IPS DF 6.9 (cell line): ENCODE measurements around the gene TSNAX.

Source experiments
- DNase-seq: peaks from one replicate; pipeline ENCODE4 v3.0.0-alpha.2; 2013; ENCODE audit warnings: low read depth, low spot score
- H3K27ac ChIP-seq: one replicate; pipeline ENCODE4 v1.5.1; 2013; ENCODE audit warnings: low read length, control low read depth
- H3K27me3 ChIP-seq: 2 replicates; pipeline ENCODE4 v1.6.1; 2013; ENCODE audit warnings: mild to moderate bottlenecking, low read length; ENCODE audit not compliant: control insufficient read depth, insufficient read depth
- H3K36me3 ChIP-seq: 2 replicates; pipeline ENCODE4 v1.6.1; 2013; ENCODE audit warnings: low read length; ENCODE audit not compliant: control insufficient read depth, insufficient read depth
- H3K4me1 ChIP-seq: 2 replicates; pipeline ENCODE4 v1.6.1; 2013; ENCODE audit warnings: low read length; ENCODE audit not compliant: control insufficient read depth, insufficient read depth
- H3K4me3 ChIP-seq: 2 replicates; pipeline ENCODE4 v1.5.1; 2013; ENCODE audit warnings: mild to moderate bottlenecking, low read length
- H3K9me3 ChIP-seq: 2 replicates; pipeline ENCODE4 v1.6.1; 2013; ENCODE audit warnings: low read length, inconsistent platforms; ENCODE audit not compliant: control insufficient read depth, insufficient read depth
- WGBS: extraction: QIAGEN DNeasy Blood & Tissue Kit; methylation state at CpG from one replicate; pipeline ENCODE4 v1.1.7; 2013; ENCODE audit warnings: mixed read lengths, missing lambda C conversion rate; ENCODE audit not compliant: insufficient read length, insufficient coverage; 5-methylcytosine and 5-hydroxymethylcytosine counted together

TSNAX gene

GRCh38 chr1:231528172-231529029 lies at the start of gene TSNAX:
TSNAX (plus strand) TSS chr1:231528669; CDS start chr1:231528811, 142 bp downstream.
- Histone ChIP-seq H3K27me3 (no peaks in the 10 kb centered on the region), H3K27ac (no peak within 1 kb of the TSS), H3K4me3 (peak within 1 kb of the TSS; percentile 84), H3K36me3 (no peaks in the 10 kb centered on the region), H3K4me1 (peaks cover 4% of the 10 kb centered on the region; the same call in 1 of the 2 replicates), H3K9me3 (no peaks in the 10 kb centered on the region)
- peak; percentile 84 for DNase-seq
- WGBS, result no CpG with 5 or more reads among the region's 61 CpGs

- H3K27ac ChIP-seq, result no peak overlapping the region
- no CpG with 5 or more reads among the region's 9 CpGs for WGBS
Observed at GRCh38 chr1:231478811-231479210, 49.7 kb upstream of the TSNAX start.

GRCh38 chr1:231480008-231480407 lies 48.5 kb upstream of the TSNAX start:
- Histone ChIP-seq H3K27ac (no peak overlapping the region), H3K4me1 (no peaks in the 10 kb centered on the region), H3K36me3 (no peaks in the 10 kb centered on the region), H3K27me3 (no peaks in the 10 kb centered on the region), H3K9me3 (no peaks in the 10 kb centered on the region), H3K4me3 (no peak overlapping the region)
- WGBS, result no CpG with 5 or more reads among the region's 2 CpGs
- no peak for DNase-seq

More at GRCh38 chr1:231478811-231479210, 49.7 kb upstream of the TSNAX start:
- Histone ChIP-seq H3K4me3 (no peak overlapping the region), H3K36me3 (no peaks in the 10 kb centered on the region), H3K9me3 (no peaks in the 10 kb centered on the region), H3K27me3 (no peaks in the 10 kb centered on the region), H3K4me1 (no peaks in the 10 kb centered on the region)
- DNase-seq, result no peak

- Histone ChIP-seq H3K4me1 (no peaks in the 10 kb centered on the region), H3K27me3 (no peaks in the 10 kb centered on the region), H3K9me3 (no peaks in the 10 kb centered on the region), H3K27ac (no peak overlapping the region), H3K36me3 (no peaks in the 10 kb centered on the region), H3K4me3 (no peak overlapping the region)
- DNase-seq, result no peak
- no CpG with 5 or more reads among the region's 2 CpGs for WGBS
Observed at GRCh38 chr1:231481289-231481688, 47.2 kb upstream of the TSNAX start.

- H3K4me1 ChIP-seq, result no peaks in the 10 kb centered on the region
- no peaks in the 10 kb centered on the region for H3K9me3 ChIP-seq
- no peak overlapping the region for H3K27ac ChIP-seq
- WGBS, result no CpG with 5 or more reads among the region's 6 CpGs
- DNase-seq, result no peak
- H3K4me3 ChIP-seq, result no peak overlapping the region
- H3K27me3 ChIP-seq, result no peaks in the 10 kb centered on the region
- no peaks in the 10 kb centered on the region for H3K36me3 ChIP-seq
Observed at GRCh38 chr1:231485029-231485784, 43.3 kb upstream of the TSNAX start.

GRCh38 chr1:231487019-231487418 lies 41.5 kb upstream of the TSNAX start:
- Histone ChIP-seq H3K4me3 (no peak overlapping the region), H3K36me3 (no peaks in the 10 kb centered on the region), H3K4me1 (no peaks in the 10 kb centered on the region), H3K9me3 (no peaks in the 10 kb centered on the region), H3K27ac (no peak overlapping the region), H3K27me3 (no peaks in the 10 kb centered on the region)
- no peak for DNase-seq
- WGBS, result no CpG with 5 or more reads among the region's 1 CpG

GRCh38 chr1:231487910-231488309 lies 40.6 kb upstream of the TSNAX start:
- WGBS, result no CpG with 5 or more reads among the region's 3 CpGs
- no peaks in the 10 kb centered on the region for H3K27me3 ChIP-seq
- no peaks in the 10 kb centered on the region for H3K4me1 ChIP-seq
- no peak for DNase-seq
- H3K27ac ChIP-seq, result no peak overlapping the region
- no peaks in the 10 kb centered on the region for H3K9me3 ChIP-seq
- H3K4me3 ChIP-seq, result no peak overlapping the region
- no peaks in the 10 kb centered on the region for H3K36me3 ChIP-seq

- no peak for DNase-seq
- Histone ChIP-seq H3K27ac (no peak overlapping the region), H3K27me3 (no peaks in the 10 kb centered on the region), H3K36me3 (no peaks in the 10 kb centered on the region), H3K4me1 (no peaks in the 10 kb centered on the region), H3K9me3 (no peaks in the 10 kb centered on the region; the same call in 1 of the 2 replicates), H3K4me3 (no peak overlapping the region)
- no CpG with 5 or more reads among the region's 6 CpGs for WGBS
Observed at GRCh38 chr1:231493421-231494185, 34.9 kb upstream of the TSNAX start.

GRCh38 chr1:231494439-231495110 lies 33.9 kb upstream of the TSNAX start:
- no peaks in the 10 kb centered on the region for H3K27me3 ChIP-seq
- DNase-seq, result no peak
- H3K4me1 ChIP-seq, result no peaks in the 10 kb centered on the region
- H3K27ac ChIP-seq, result no peak overlapping the region
- H3K36me3 ChIP-seq, result no peaks in the 10 kb centered on the region
- WGBS, result no CpG with 5 or more reads among the region's 1 CpG
- H3K9me3 ChIP-seq, result no peaks in the 10 kb centered on the region; the same call in 1 of the 2 replicates
- H3K4me3 ChIP-seq, result no peak overlapping the region
